A549 treated with AZD2906 at 1 μM for 4 hours (cell line): ENCODE results near the gene LMOD1. TPM values are rescaled to one million over a fixed set of nuclear protein-coding genes. Genes with fewer than 3 reads are reported as not detected.

ENCODE experiments used
- total RNA-seq: library from RNA; stranded (reverse); fragments of 200-300 nt; extraction: Qiagen RNA extraction; gene quantifications from 5 replicates; pipeline ENCODE4 v1.2.3, GENCODE V29; 2022

Gene LMOD1
- not detected in 5 replicates for total RNA-seq

GRCh38 chr1:201946224-201946908, at the start of gene LMOD1:
LMOD1 (minus strand) TSS chr1:201946548; CDS start chr1:201946340, 208 bp downstream.

GRCh38 chr1:201982623-201983379, 36.5 kb upstream of the LMOD1 start, which contains the start of gene RNPEP:
RNPEP (plus strand) TSS chr1:201982648; CDS start chr1:201982667, 19 bp downstream.

GRCh38 chr1:201955009-201955728, 8.8 kb upstream of the LMOD1 start, which contains the start of gene TIMM17A:
TIMM17A (plus strand) TSS chr1:201955503; CDS start chr1:201955527, 24 bp downstream.

GRCh38 chr1:201888282-201889089, 57.9 kb downstream of the LMOD1 start, which contains the start of gene SHISA4:
SHISA4 (plus strand) TSS chr1:201888898; CDS start chr1:201888995, 97 bp downstream.

Other genes starting within 250 kb of the LMOD1 start
- gene IPO9, start 117.4 kb downstream of the LMOD1 start, total RNA-seq, result 24.6 to 43.9 TPM (median 39.6 TPM) in 5 replicates
- gene SHISA4, start 57.6 kb downstream of the LMOD1 start, total RNA-seq, result 12.9 to 19.3 TPM (median 17.4 TPM) in 5 replicates
- 90.1 to 137 TPM (median 94.7 TPM) in 5 replicates for gene TIMM17A, start 9.0 kb upstream of the LMOD1 start, total RNA-seq
- 83.6 to 90.3 TPM (median 85.8 TPM) in 5 replicates for gene RNPEP, start 36.1 kb upstream of the LMOD1 start, total RNA-seq
- 104 to 139 TPM (median 124 TPM) in 5 replicates for gene ELF3, start 64.0 kb upstream of the LMOD1 start, total RNA-seq
- 0.10 to 0.11 TPM (median 0.10 TPM) in 5 replicates for gene GPR37L1, start 176.4 kb upstream of the LMOD1 start, total RNA-seq
- 43.5 to 56.3 TPM (median 51.2 TPM) in 5 replicates for gene ARL8A, start 198.2 kb upstream of the LMOD1 start, total RNA-seq
- 0.05 TPM in 1 of 5 replicates, not detected in the others for gene PTPN7, start 214.1 kb upstream of the LMOD1 start, total RNA-seq
- gene LGR6, start 247.3 kb upstream of the LMOD1 start, total RNA-seq, result 0.72 to 0.92 TPM (median 0.76 TPM) in 5 replicates